Liver (tissue), 9 donors: ENCODE measurements around the gene SEC31A. TPM values are rescaled to one million over a fixed set of nuclear protein-coding genes. Genes with fewer than 3 reads are reported as not detected.
"Not testable (repeated sequence)": the region's sequence is repeated elsewhere in the genome, so short reads cannot be mapped to it uniquely, and the experiment has no call there.

ENCODE experiments used
- DNase-seq: peaks from one replicate; pipeline ENCODE4 v3.0.0-alpha.2; 2017; ENCODE audit warnings: low spot score
- H3K27ac ChIP-seq, 2 donors: one replicate each; pipeline ENCODE4 v1.7.0; 2013; ENCODE audit warnings: inconsistent platforms in 2 of 2, low read length in 2 of 2, control low read depth in 1 of 2, low read depth in 1 of 2, mild to moderate bottlenecking in 1 of 2
- H3K27me3 ChIP-seq, 4 donors: one replicate each; pipeline versions ENCODE4 v1.6.1 to v1.7.0; 2013; ENCODE audit warnings: low read length in 3 of 4, inconsistent platforms in 1 of 4, mild to moderate bottlenecking in 1 of 4, moderate library complexity in 1 of 4; ENCODE audit not compliant: control insufficient read depth in 4 of 4, insufficient read depth in 4 of 4
- H3K36me3 ChIP-seq, 4 donors: one replicate each; pipeline versions ENCODE4 v1.6.1 to v1.7.0; 2013; ENCODE audit warnings: low read length in 3 of 4, mild to moderate bottlenecking in 3 of 4, low read depth in 1 of 4, moderate library complexity in 1 of 4; ENCODE audit not compliant: control insufficient read depth in 4 of 4, insufficient read depth in 3 of 4
- H3K4me1 ChIP-seq, 4 donors: one replicate each; pipeline versions ENCODE4 v1.6.1 to v1.7.0; 2013; ENCODE audit warnings: low read length in 3 of 4, mild to moderate bottlenecking in 3 of 4, moderate library complexity in 1 of 4; ENCODE audit not compliant: control insufficient read depth in 4 of 4, insufficient read depth in 4 of 4
- H3K4me3 ChIP-seq, 3 donors: one replicate each; pipeline versions ENCODE4 v1.6.1 to v1.7.0; 2013; ENCODE audit warnings: low read length in 3 of 3, control low read depth in 1 of 3, low read depth in 1 of 3, mild to moderate bottlenecking in 1 of 3
- H3K9ac ChIP-seq, 2 donors: one replicate each; pipeline ENCODE4 v1.7.0; 2013; ENCODE audit warnings: low read length in 2 of 2, mild to moderate bottlenecking in 2 of 2, moderate library complexity in 2 of 2, control low read depth in 1 of 2, low read depth in 1 of 2
- H3K9me3 ChIP-seq, 4 donors: one replicate each; pipeline versions ENCODE4 v1.6.1 to v1.7.0; 2013; ENCODE audit warnings: low read length in 3 of 4; ENCODE audit not compliant: control insufficient read depth in 4 of 4
- EGR1 ChIP-seq, 2 donors: IDR thresholded peaks; 2 replicates each; pipeline ENCODE4 v1.6.1; 2016 to 2018; ENCODE audit warnings: antibody characterized with exemption in 2 of 2, low read depth in 2 of 2
- FOXA2 ChIP-seq: IDR thresholded peaks from 2 replicates; pipeline ENCODE4 v1.6.1; 2016; ENCODE audit warnings: antibody characterized with exemption
- HNF4G ChIP-seq: IDR thresholded peaks from 2 replicates; pipeline ENCODE4 v1.6.1; 2016; ENCODE audit warnings: antibody characterized with exemption
- RAD21 ChIP-seq, 2 donors: IDR thresholded peaks; 2 replicates each; pipeline ENCODE4 v1.6.1; 2016; ENCODE audit warnings: antibody characterized with exemption in 2 of 2, mild to moderate bottlenecking in 2 of 2
- WGBS: extraction: QIAGEN DNeasy Blood & Tissue Kit; methylation state at CpG from one replicate; pipeline ENCODE4 v1.1.7; 2013; 5-methylcytosine and 5-hydroxymethylcytosine counted together
- polyA plus RNA-seq, 2 donors: library from polyadenylated mRNA; stranded (reverse) in 1 of 2; unstranded in 1 of 2; fragments of 200-250 nt in 1 of 2; fragments of >200 nt in 1 of 2; fragmentation: Nextera tagmentation in 1 of 2; extraction: Ambion mirVana in 1 of 2; gene quantifications; one replicate each; pipeline versions ENCODE4 v1.2.1 to v1.2.3, GENCODE V29; 2013 to 2015
- total RNA-seq, 2 donors: library from RNA; depleted of rRNA; stranded (reverse); fragments of >200 nt; gene quantifications; one replicate each; pipeline ENCODE4 v1.2.3, GENCODE V29; 2014
- TF ChIP-seq, protein P1 (sequence below): IDR thresholded peaks from 2 replicates; pipeline ENCODE4 v1.6.1; 2016; ENCODE audit warnings: antibody characterized with exemption
- TF ChIP-seq, protein P2 (sequence below): fragments of 150-350 bp; IDR thresholded peaks from 2 replicates; pipeline ENCODE4 v1.5.1; 2017; ENCODE audit warnings: improper control_type of control experiment, low read depth, low read length; ENCODE audit not compliant: missing input control
- TF ChIP-seq, protein P3 (sequence below): IDR thresholded peaks from 2 replicates; pipeline ENCODE4 v1.6.1; 2016; ENCODE audit warnings: antibody characterized with exemption, mild to moderate bottlenecking
- donor health status: healthy.
- donor health status: healthy.
- donor health status: healthy.
- donor health status: healthy.
- donor health status: healthy.

SEC31A gene
- total and polyA plus RNA-seq, 4 donors: 79.9 to 204 (median 88.9) TPM

DNA sequence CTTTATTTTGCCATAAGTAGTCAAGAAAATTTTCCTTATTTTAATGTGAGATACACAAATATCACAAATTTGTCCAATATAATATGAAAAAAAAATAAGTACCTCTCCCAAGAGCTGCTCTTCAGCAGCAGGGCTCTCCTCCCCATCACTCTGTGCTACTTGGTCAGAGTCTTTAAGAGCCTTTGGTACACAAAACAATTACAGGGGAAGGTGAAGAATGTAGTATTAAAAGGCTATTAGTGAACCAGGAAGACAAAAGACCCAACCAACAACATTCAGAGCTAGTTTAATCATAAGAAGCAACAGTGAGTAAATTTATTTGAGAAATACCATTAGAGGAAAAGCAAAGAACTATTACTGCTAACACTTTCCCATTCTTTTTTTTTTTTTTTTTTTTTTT is 29.4 kb downstream of the SEC31A start:
- Histone ChIP-seq H3K4me1 (no peaks in the 10 kb centered on the region), H3K27ac (no peak overlapping the region), H3K4me3 (no peak overlapping the region), H3K36me3 (peaks cover 9 to 55% (median 47%) of the 10 kb centered on the region in 4 donors), H3K9me3 (no peaks in the 10 kb centered on the region), H3K27me3 (no peaks in the 10 kb centered on the region), H3K9ac (no peak overlapping the region)
- no peak for DNase-seq
- TF ChIP-seq, protein P1, sequence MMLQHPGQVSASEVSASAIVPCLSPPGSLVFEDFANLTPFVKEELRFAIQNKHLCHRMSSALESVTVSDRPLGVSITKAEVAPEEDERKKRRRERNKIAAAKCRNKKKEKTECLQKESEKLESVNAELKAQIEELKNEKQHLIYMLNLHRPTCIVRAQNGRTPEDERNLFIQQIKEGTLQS: no peak
- TF ChIP-seq RAD21 (IDR thresholded peaks at IDR 0.05): no peak

DNA sequence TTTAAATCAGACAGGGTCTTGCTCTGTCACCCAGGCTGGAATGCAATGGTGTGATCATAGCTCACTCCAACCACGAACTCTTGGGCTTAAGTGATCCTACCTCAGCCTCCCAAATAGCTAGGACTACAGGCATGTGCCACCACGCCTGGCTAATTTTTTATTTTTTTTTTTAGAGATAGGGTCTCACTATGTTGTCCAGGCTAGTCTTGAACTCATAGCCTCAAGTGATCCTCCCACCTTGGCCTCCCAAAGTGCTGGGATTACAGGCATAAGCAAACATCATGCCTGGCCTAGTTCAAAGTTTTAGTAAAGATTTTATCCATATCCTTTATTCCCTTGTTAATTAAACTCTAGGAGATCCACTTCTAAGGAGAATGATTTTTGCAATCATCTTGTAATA is 30.5 kb downstream of the SEC31A start:
- WGBS: 95% methylated on average over 2 of the region's 2 CpGs
- not testable (repeated sequence) for DNase-seq, H3K27me3 ChIP-seq, H3K9ac ChIP-seq, H3K4me1 ChIP-seq, H3K27ac ChIP-seq, H3K4me3 ChIP-seq, H3K9me3 ChIP-seq
- H3K36me3 ChIP-seq: peaks cover 4 to 54% (median 48%) of the 10 kb centered on the region in 4 donors

DNA sequence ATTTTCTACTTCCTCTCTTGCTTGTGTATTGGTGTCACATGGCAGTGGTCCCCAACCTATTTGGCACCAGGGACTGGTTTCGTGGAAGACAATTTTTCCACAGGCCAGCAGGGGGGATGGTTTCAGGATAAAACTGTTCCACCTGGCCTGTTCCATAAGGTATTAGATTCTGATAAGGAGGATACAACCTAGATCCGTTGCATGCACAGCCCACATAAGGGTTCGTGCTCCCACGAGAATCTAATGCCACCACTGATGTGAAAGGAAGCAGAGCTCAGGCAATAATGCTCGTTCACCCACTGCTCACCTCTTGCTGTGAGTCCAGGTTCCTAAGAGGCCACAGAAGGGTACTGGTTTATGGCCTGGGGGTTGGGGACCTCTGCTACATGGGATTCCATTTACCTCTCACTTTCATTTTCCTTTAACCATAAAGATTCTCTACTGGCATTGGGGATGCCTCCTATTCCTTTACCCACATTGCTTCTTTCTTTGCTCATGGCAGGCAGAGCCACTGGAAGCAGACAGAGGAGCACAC is 38.1 kb downstream of the SEC31A start:
- H3K36me3 ChIP-seq: peaks cover 9 to 90% (median 80%) of the 10 kb centered on the region in 4 donors

DNA sequence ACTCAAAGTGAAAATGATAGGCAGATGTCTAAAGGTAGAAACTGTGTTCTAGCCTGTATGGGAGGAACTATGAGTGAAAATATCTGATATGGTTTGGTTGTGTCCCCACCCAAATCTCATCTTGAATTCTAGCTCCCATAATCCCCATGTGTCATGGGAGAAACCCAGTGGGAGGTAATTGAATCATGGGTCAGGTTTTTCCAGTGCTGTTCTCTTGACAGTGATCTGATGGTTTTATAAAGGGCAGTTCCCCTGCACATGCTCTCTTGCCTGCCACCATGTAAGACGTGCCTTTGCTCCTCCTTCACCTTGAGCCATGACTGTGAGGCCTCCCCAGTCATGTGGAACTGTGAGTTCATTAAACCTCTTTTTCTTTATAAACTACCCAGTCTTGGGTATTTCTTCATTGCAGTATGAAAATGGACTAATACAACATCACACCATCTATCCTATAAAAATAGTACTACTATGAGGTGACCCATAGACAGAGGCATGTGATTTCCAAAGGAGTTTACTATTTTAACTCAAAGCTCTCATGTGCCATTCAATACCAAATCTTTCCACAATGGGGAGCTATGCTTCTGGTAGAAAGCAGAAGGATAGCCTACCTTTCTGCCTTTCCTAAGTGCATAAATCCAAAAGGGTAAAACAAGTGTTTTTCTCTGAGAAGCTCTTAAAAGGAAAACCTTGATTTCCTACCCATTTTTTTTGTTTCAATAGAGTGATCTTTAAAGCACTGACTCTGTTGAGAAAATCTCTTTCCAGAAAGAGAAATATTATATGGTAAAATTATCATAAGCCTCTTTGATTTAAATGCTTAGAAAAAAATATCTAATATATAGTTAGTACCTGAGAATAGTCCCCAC is 38.8 kb downstream of the SEC31A start:
- no peak for TF ChIP-seq HNF4G
- peak; percentile 47 to 73 for TF ChIP-seq RAD21 (IDR thresholded peaks at IDR 0.05)
- no peak for TF ChIP-seq EGR1 (IDR thresholded peaks at IDR 0.05; ENCODE audit: low read depth in 2 of 2)
- TF ChIP-seq, protein P2, sequence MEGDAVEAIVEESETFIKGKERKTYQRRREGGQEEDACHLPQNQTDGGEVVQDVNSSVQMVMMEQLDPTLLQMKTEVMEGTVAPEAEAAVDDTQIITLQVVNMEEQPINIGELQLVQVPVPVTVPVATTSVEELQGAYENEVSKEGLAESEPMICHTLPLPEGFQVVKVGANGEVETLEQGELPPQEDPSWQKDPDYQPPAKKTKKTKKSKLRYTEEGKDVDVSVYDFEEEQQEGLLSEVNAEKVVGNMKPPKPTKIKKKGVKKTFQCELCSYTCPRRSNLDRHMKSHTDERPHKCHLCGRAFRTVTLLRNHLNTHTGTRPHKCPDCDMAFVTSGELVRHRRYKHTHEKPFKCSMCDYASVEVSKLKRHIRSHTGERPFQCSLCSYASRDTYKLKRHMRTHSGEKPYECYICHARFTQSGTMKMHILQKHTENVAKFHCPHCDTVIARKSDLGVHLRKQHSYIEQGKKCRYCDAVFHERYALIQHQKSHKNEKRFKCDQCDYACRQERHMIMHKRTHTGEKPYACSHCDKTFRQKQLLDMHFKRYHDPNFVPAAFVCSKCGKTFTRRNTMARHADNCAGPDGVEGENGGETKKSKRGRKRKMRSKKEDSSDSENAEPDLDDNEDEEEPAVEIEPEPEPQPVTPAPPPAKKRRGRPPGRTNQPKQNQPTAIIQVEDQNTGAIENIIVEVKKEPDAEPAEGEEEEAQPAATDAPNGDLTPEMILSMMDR: peak; percentile 42

More for the DNA sequence above, 38.1 kb downstream of the SEC31A start:
- Histone ChIP-seq H3K9ac (no peak overlapping the region), H3K27me3 (no peaks in the 10 kb centered on the region), H3K27ac (no peak overlapping the region), H3K4me3 (no peak overlapping the region), H3K4me1 (no peaks in the 10 kb centered on the region), H3K9me3 (no peaks in the 10 kb centered on the region)
- no peak for DNase-seq
- TF ChIP-seq, protein P3, sequence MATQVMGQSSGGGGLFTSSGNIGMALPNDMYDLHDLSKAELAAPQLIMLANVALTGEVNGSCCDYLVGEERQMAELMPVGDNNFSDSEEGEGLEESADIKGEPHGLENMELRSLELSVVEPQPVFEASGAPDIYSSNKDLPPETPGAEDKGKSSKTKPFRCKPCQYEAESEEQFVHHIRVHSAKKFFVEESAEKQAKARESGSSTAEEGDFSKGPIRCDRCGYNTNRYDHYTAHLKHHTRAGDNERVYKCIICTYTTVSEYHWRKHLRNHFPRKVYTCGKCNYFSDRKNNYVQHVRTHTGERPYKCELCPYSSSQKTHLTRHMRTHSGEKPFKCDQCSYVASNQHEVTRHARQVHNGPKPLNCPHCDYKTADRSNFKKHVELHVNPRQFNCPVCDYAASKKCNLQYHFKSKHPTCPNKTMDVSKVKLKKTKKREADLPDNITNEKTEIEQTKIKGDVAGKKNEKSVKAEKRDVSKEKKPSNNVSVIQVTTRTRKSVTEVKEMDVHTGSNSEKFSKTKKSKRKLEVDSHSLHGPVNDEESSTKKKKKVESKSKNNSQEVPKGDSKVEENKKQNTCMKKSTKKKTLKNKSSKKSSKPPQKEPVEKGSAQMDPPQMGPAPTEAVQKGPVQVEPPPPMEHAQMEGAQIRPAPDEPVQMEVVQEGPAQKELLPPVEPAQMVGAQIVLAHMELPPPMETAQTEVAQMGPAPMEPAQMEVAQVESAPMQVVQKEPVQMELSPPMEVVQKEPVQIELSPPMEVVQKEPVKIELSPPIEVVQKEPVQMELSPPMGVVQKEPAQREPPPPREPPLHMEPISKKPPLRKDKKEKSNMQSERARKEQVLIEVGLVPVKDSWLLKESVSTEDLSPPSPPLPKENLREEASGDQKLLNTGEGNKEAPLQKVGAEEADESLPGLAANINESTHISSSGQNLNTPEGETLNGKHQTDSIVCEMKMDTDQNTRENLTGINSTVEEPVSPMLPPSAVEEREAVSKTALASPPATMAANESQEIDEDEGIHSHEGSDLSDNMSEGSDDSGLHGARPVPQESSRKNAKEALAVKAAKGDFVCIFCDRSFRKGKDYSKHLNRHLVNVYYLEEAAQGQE: no peak
- TF ChIP-seq FOXA2: no peak
- TF ChIP-seq EGR1 (IDR thresholded peaks at IDR 0.05; ENCODE audit: low read depth in 2 of 2): no peak
- WGBS: 72% methylated on average over 5 of the region's 5 CpGs

More for the DNA sequence above, 38.8 kb downstream of the SEC31A start:
- Histone ChIP-seq H3K36me3 (peaks cover 12 to 90% (median 81%) of the 10 kb centered on the region in 4 donors), H3K4me3 (no peak overlapping the region), H3K27ac (no peak overlapping the region), H3K27me3 (no peaks in the 10 kb centered on the region), H3K4me1 (no peaks in the 10 kb centered on the region), H3K9me3 (no peaks in the 10 kb centered on the region), H3K9ac (no peak overlapping the region)
- no peak for DNase-seq
- 90% methylated on average over 1 of the region's 1 CpG for WGBS
